ENCODE data around the gene SBK3. TPM values are rescaled to one million over a fixed set of nuclear protein-coding genes. Genes with fewer than 3 reads are reported as not detected.

SBK3 gene
- total and polyA plus RNA-seq, 2 of the 8 experiments (the other 6 are each of a cell fraction or from before 2014, with no cell fraction given) = 0.76 to 1.5 TPM

GRCh38 chr19:55593096-55593772 lies 47.9 kb upstream of the SBK3 start (continued):
- TF ChIP-seq TBP (IDR thresholded peaks at IDR 0.05; ENCODE audit: low read depth, low read length) (no peak), FOSL1 (IDR thresholded peaks at IDR 0.05; ENCODE audit: insufficient read depth, low read depth, low read length) (no peak), E2F6 (IDR thresholded peaks at IDR 0.05) (no peak), JUND (IDR thresholded peaks at IDR 0.05; ENCODE audit: low read length) (no peak)
